Smooth muscle cell (in vitro differentiated cells): Measurements from ENCODE around the gene MREG. TPM values are rescaled to one million over a fixed set of nuclear protein-coding genes. Genes with fewer than 3 reads are reported as not detected.

Source experiments
- DNase-seq: peaks from one replicate; lab custom pipeline; 2025; ENCODE audit not compliant: unreplicated experiment; lab: John Stamatoyannopoulos, UW
- H2AFZ ChIP-seq: fragments of 200-600 bp; sonication (generic); 2 replicates; pipeline ENCODE4 v1.6.0; 2016; ENCODE audit warnings: antibody characterized with exemption, low read depth, mild to moderate bottlenecking
- H3F3A ChIP-seq: fragments of 200-600 bp; sonication (generic); 2 replicates; pipeline ENCODE4 v1.6.0; 2017; ENCODE audit warnings: antibody characterized with exemption, low read depth
- H3K27ac ChIP-seq: fragments of 200-600 bp; sonication (generic); 2 replicates; pipeline ENCODE4 v1.5.1; 2016; ENCODE audit warnings: low read depth, mild to moderate bottlenecking
- H3K27me3 ChIP-seq: fragments of 200-600 bp; sonication (generic); 2 replicates; pipeline ENCODE4 v1.6.1; 2016; ENCODE audit warnings: low read depth, mild to moderate bottlenecking
- H3K36me3 ChIP-seq: fragments of 200-600 bp; sonication (generic); 2 replicates; pipeline ENCODE4 v1.5.1; 2016; ENCODE audit warnings: low read depth
- H3K4me1 ChIP-seq: fragments of 200-600 bp; sonication (generic); 2 replicates; pipeline ENCODE4 v1.5.1; 2016; ENCODE audit warnings: low read depth
- H3K4me2 ChIP-seq: fragments of 200-600 bp; sonication (generic); 2 replicates; pipeline ENCODE4 v1.6.0; 2016; ENCODE audit warnings: mild to moderate bottlenecking
- H3K4me3 ChIP-seq: fragments of 200-600 bp; sonication (generic); 2 replicates; pipeline ENCODE4 v1.5.1; 2016; ENCODE audit warnings: mild to moderate bottlenecking
- H3K79me2 ChIP-seq: fragments of 200-600 bp; sonication (generic); 2 replicates; pipeline ENCODE4 v1.6.0; 2016; ENCODE audit warnings: low read depth, mild to moderate bottlenecking
- H3K9ac ChIP-seq: fragments of 200-600 bp; sonication (generic); 2 replicates; pipeline ENCODE4 v1.6.0; 2016; ENCODE audit warnings: low read depth
- H3K9me3 ChIP-seq: fragments of 200-600 bp; sonication (generic); replicated peaks from 2 replicates; pipeline ENCODE4 v1.5.1; 2016; ENCODE audit warnings: low read depth
- H4K20me1 ChIP-seq: fragments of 200-600 bp; sonication (generic); 2 replicates; pipeline ENCODE4 v1.6.0; 2016; ENCODE audit warnings: low read depth
- CTCF ChIP-seq: fragments of 200-600 bp; sonication (generic); IDR thresholded peaks from 2 replicates; pipeline ENCODE4 v1.5.1; 2017; ENCODE audit warnings: borderline replicate concordance, mild to moderate bottlenecking, antibody characterized with exemption; ENCODE audit not compliant: insufficient read depth, poor library complexity, severe bottlenecking
- WGBS: methylation state at CpG from one replicate; pipeline ENCODE4 v1.1.7; 2016; ENCODE audit warnings: low lambda C conversion rate; 5-methylcytosine and 5-hydroxymethylcytosine counted together
- polyA plus RNA-seq: library from polyadenylated mRNA; unstranded; fragments of >200 nt; fragmentation: Nextera tagmentation; extraction: Ambion mirVana; gene quantifications from 2 replicates; pipeline ENCODE4 v1.2.1, GENCODE V29; 2016
- total RNA-seq: library from RNA; depleted of rRNA; stranded (reverse); fragments of >200 nt; gene quantifications from 2 replicates; pipeline ENCODE4 v1.2.3, GENCODE V29; 2014

MREG gene
- total and polyA plus RNA-seq, 2 experiments from 2014 or later = 2.3 to 5.5 TPM

- no peak overlapping the region for H2AFZ ChIP-seq
- no peaks in the 10 kb centered on the region for H3K36me3 ChIP-seq
- H3F3A ChIP-seq = no peaks in the 10 kb centered on the region
- no peak overlapping the region for H3K4me3 ChIP-seq
- H3K9me3 ChIP-seq = no peaks in the 10 kb centered on the region
- TF ChIP-seq CTCF = no peak
- no peak overlapping the region for H3K4me2 ChIP-seq
- DNase-seq = no peak
- 97% methylated on average over 2 of the region's 2 CpGs for WGBS
- no peak overlapping the region for H3K9ac ChIP-seq
- H3K27ac ChIP-seq = no peak overlapping the region
- H4K20me1 ChIP-seq = no peaks in the 10 kb centered on the region
- no peaks in the 10 kb centered on the region for H3K4me1 ChIP-seq
- H3K79me2 ChIP-seq = no peaks in the 10 kb centered on the region
- H3K27me3 ChIP-seq = no peaks in the 10 kb centered on the region
Observed at GRCh38 chr2:216049452-216049851, 36.1 kb upstream of the MREG start.

GRCh38 chr2:216047397-216047796 lies 34.0 kb upstream of the MREG start:
- Histone ChIP-seq H4K20me1 (no peaks in the 10 kb centered on the region), H3K4me3 (no peak overlapping the region), H3F3A (no peaks in the 10 kb centered on the region), H3K9me3 (no peaks in the 10 kb centered on the region), H3K36me3 (no peaks in the 10 kb centered on the region), H3K4me1 (no peaks in the 10 kb centered on the region), H3K27me3 (no peaks in the 10 kb centered on the region), H3K79me2 (no peaks in the 10 kb centered on the region), H3K9ac (no peak overlapping the region), H3K27ac (no peak overlapping the region), H2AFZ (no peak overlapping the region), H3K4me2 (no peak overlapping the region)
- no peak for TF ChIP-seq CTCF
- no peak for DNase-seq
- 92% methylated on average over 2 of the region's 2 CpGs for WGBS

GRCh38 chr2:216044883-216045486 lies 31.6 kb upstream of the MREG start:
- Histone ChIP-seq H3K27me3 (no peaks in the 10 kb centered on the region), H3K9me3 (no peaks in the 10 kb centered on the region), H3K4me2 (no peak overlapping the region), H3K9ac (no peak overlapping the region), H2AFZ (no peak overlapping the region), H3K79me2 (no peaks in the 10 kb centered on the region), H3F3A (no peaks in the 10 kb centered on the region), H3K27ac (no peak overlapping the region), H3K36me3 (no peaks in the 10 kb centered on the region), H3K4me1 (no peaks in the 10 kb centered on the region), H3K4me3 (no peak overlapping the region), H4K20me1 (no peaks in the 10 kb centered on the region)
- no peak for DNase-seq
- TF ChIP-seq CTCF = no peak
- 81% methylated on average over 5 of the region's 5 CpGs for WGBS

- H3F3A ChIP-seq = no peaks in the 10 kb centered on the region
- no peak overlapping the region for H3K9ac ChIP-seq
- no peaks in the 10 kb centered on the region for H3K9me3 ChIP-seq
- TF ChIP-seq CTCF = no peak
- H3K4me1 ChIP-seq = no peaks in the 10 kb centered on the region
- no peaks in the 10 kb centered on the region for H3K36me3 ChIP-seq
- no peak overlapping the region for H3K27ac ChIP-seq
- DNase-seq = no peak
- H2AFZ ChIP-seq = no peak overlapping the region
- 95% methylated on average over 5 of the region's 5 CpGs for WGBS
- H3K4me2 ChIP-seq = no peak overlapping the region
- no peaks in the 10 kb centered on the region for H3K27me3 ChIP-seq
- H3K4me3 ChIP-seq = no peak overlapping the region
- H3K79me2 ChIP-seq = no peaks in the 10 kb centered on the region
- no peaks in the 10 kb centered on the region for H4K20me1 ChIP-seq
Observed at GRCh38 chr2:216043949-216044348, 30.6 kb upstream of the MREG start.
